Fibroblast of villous mesenchyme (primary cell): Measurements from ENCODE around the gene LRRIQ1. TPM values are rescaled to one million over a fixed set of nuclear protein-coding genes. Genes with fewer than 3 reads are reported as not detected.

Experiments
- DNase-seq: peaks from one replicate; pipeline ENCODE4 v3.0.0-alpha.2; 2010; ENCODE audit warnings: low read depth
- H3K4me3 ChIP-seq: 2 replicates; pipeline ENCODE4 v1.5.1; 2011; ENCODE audit warnings: low read depth, mild to moderate bottlenecking, low read length
- CTCF ChIP-seq: IDR thresholded peaks from 2 replicates; pipeline ENCODE4 v1.5.1; 2012; ENCODE audit warnings: low read depth, mild to moderate bottlenecking, low read length; ENCODE audit not compliant: insufficient read depth
- total RNA-seq: library from RNA; depleted of rRNA; stranded (reverse); fragments of >200 nt; gene quantifications from 2 replicates; pipeline ENCODE4 v1.2.3, GENCODE V29; 2012

Gene LRRIQ1
- total RNA-seq, 1 donor = under 0.01 TPM

GRCh38 chr12:85138833-85139232 is 102.7 kb downstream of the LRRIQ1 start:
- no peak overlapping the region for H3K4me3 ChIP-seq
- TF ChIP-seq CTCF = no peak
- DNase-seq = no peak

GRCh38 chr12:85147331-85147730 is 111.2 kb downstream of the LRRIQ1 start:
- no peak overlapping the region for H3K4me3 ChIP-seq
- DNase-seq = no peak
- TF ChIP-seq CTCF = no peak

- no peak for DNase-seq
- TF ChIP-seq CTCF = no peak
Measured at GRCh38 chr12:85152311-85152729, 116.2 kb downstream of the LRRIQ1 start.

GRCh38 chr12:85155791-85156190 is 119.6 kb downstream of the LRRIQ1 start:
- DNase-seq = peak; percentile 6
- H3K4me3 ChIP-seq = no peak overlapping the region
- peak; percentile 9 for TF ChIP-seq CTCF

More at GRCh38 chr12:85152311-85152729, 116.2 kb downstream of the LRRIQ1 start:
- no peak overlapping the region for H3K4me3 ChIP-seq

GRCh38 chr12:85156569-85156968 is 120.4 kb downstream of the LRRIQ1 start:
- H3K4me3 ChIP-seq = no peak overlapping the region
- TF ChIP-seq CTCF = no peak
- no peak for DNase-seq

- no peak overlapping the region for H3K4me3 ChIP-seq
- no peak for DNase-seq
- no peak for TF ChIP-seq CTCF
Measured at GRCh38 chr12:85157035-85157603, 121.0 kb downstream of the LRRIQ1 start.

GRCh38 chr12:85163752-85164321 is 127.7 kb downstream of the LRRIQ1 start:
- no peak overlapping the region for H3K4me3 ChIP-seq
- no peak for DNase-seq
- TF ChIP-seq CTCF = no peak
